Measurements from ENCODE around the gene PEX5L.

The PEX5L gene

GRCh38 chr3:179967622-179968021, 69.1 kb downstream of the PEX5L start:
- DNase-seq (ENCODE audit: insufficient read length, low spot score) (no peak), FAIRE-seq (no peak)
- no peak for TF ChIP-seq CTCF (IDR thresholded peaks at IDR 0.05; ENCODE audit: insufficient read depth, missing control alignments)

DNA sequence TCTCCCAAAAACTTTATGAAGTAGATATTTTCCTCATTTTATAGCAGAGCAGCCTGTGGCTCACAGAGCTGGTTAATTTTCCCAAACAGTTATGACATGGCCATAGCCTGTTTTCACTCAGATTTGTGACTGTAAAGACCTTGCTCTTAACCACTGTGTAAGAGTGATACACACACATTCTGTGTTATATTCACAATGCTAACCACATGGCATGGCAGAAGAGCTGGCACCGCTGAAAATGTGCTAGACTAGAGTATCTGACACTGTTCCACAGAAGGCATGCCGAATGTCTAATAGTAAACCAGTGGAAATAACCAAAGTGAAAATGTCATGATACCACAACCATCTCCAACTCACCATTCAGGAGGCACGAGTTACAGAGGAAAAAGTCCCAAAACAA, 71.8 kb downstream of the PEX5L start:
- no peak for TF ChIP-seq CTCF (IDR thresholded peaks at IDR 0.05; ENCODE audit: insufficient read depth, missing control alignments)
- FAIRE-seq = no peak
- no peak for DNase-seq (ENCODE audit: insufficient read length, low spot score)

- TF ChIP-seq CTCF (IDR thresholded peaks at IDR 0.05; ENCODE audit: insufficient read depth, missing control alignments) = no peak
- FAIRE-seq (no peak), DNase-seq (ENCODE audit: insufficient read length, low spot score) (no peak)
Observed at GRCh38 chr3:179962629-179963387, 73.9 kb downstream of the PEX5L start.

- FAIRE-seq (no peak), DNase-seq (ENCODE audit: insufficient read length, low spot score) (no peak)
- no peak for TF ChIP-seq CTCF (IDR thresholded peaks at IDR 0.05; ENCODE audit: insufficient read depth, missing control alignments)
Observed at GRCh38 chr3:179961703-179962078, 75.0 kb downstream of the PEX5L start.

GRCh38 chr3:179961071-179961702, 75.5 kb downstream of the PEX5L start:
- DNase-seq (ENCODE audit: insufficient read length, low spot score) (no peak), FAIRE-seq (no peak)
- TF ChIP-seq CTCF (IDR thresholded peaks at IDR 0.05; ENCODE audit: insufficient read depth, missing control alignments) = no peak

DNA sequence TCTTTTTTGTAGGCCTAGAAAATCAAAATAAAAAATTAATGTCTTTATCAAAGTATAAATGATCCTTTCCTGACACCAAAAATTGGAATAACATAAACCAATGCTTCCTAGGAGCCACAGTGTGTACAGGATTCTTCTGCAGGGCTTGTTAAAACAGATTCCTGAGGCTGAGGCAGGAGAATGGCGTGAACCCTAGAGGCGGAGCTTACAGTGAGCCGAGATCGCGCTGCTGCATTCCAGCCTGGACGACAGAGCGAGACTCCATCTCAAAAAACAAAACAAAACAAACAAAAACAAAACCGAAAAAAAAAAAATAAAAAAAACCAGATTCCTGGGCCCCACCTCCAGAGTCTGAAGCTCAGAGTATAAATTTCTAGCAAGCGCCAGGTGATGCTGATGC, 78.0 kb downstream of the PEX5L start:
- no peak for TF ChIP-seq CTCF (IDR thresholded peaks at IDR 0.05; ENCODE audit: insufficient read depth, missing control alignments)
- FAIRE-seq (no peak), DNase-seq (ENCODE audit: insufficient read length, low spot score) (no peak)

- no peak for DNase-seq (ENCODE audit: insufficient read length, low spot score)
- FAIRE-seq = no peak
- no peak for TF ChIP-seq CTCF (IDR thresholded peaks at IDR 0.05; ENCODE audit: insufficient read depth, missing control alignments)
Observed at GRCh38 chr3:179958143-179958542, 78.6 kb downstream of the PEX5L start.

Measured in D721Med (cell line).